K562 (cell line): ENCODE measurements around the gene CREB3L1. TPM values are rescaled to one million over a fixed set of nuclear protein-coding genes. Genes with fewer than 3 reads are reported as not detected.

Experiments
- BRCA1 ChIP-seq, 2 experiments: fragments of 450-650 bp in 1 of 2; sonication (generic) in 1 of 2; formaldehyde crosslinking in 1 of 2; IDR thresholded peaks; 2 replicates each; pipeline versions ENCODE4 v1.5.0 to v1.6.1; 2017 to 2020; ENCODE audit warnings: mild to moderate bottlenecking in 1 of 2, missing genetic modification reagents in 1 of 2
- CBFA2T2 ChIP-seq: fragments of 450-650 bp; conservative IDR thresholded peaks from 2 replicates; pipeline ENCODE4 v1.6.1; 2017; ENCODE audit warnings: mild to moderate bottlenecking
- CBFA2T3 ChIP-seq: fragments of 450-650 bp; IDR thresholded peaks from 2 replicates; pipeline ENCODE4 v1.6.1; 2017
- CEBPB ChIP-seq: fragments of 450-650 bp; IDR thresholded peaks from 2 replicates; pipeline ENCODE4 v1.6.1; 2016; ENCODE audit warnings: missing genetic modification characterization, missing compliant biosample characterization
- CREB3L1 ChIP-seq: fragments of 450-650 bp; IDR thresholded peaks from 2 replicates; pipeline ENCODE4 v1.6.1; 2014; ENCODE audit warnings: low read depth, mild to moderate bottlenecking, moderate library complexity, borderline replicate concordance
- GABPA ChIP-seq: fragments of 200-800 bp; sonication (Bioruptor generic); conservative IDR thresholded peaks from 2 replicates; pipeline ENCODE4 v1.6.1; 2016; ENCODE audit warnings: low read depth, missing genetic modification characterization, missing compliant biosample characterization
- KAT7 ChIP-seq: sonication (generic); formaldehyde crosslinking; IDR thresholded peaks from 2 replicates; pipeline ENCODE4 v1.8.0; 2022; ENCODE audit warnings: missing genetic modification reagents, mild to moderate bottlenecking, borderline replicate concordance
- MEF2A ChIP-seq: IDR thresholded peaks from 2 replicates; pipeline ENCODE4 v1.6.1; 2011; ENCODE audit warnings: low read depth, mild to moderate bottlenecking, low read length, moderate library complexity; ENCODE audit not compliant: control insufficient read depth
- MLLT1 ChIP-seq, 2 experiments: fragments of 450-650 bp; IDR thresholded peaks; 2 replicates each; pipeline ENCODE4 v1.6.1; 2016
- RUNX1 ChIP-seq: sonication (generic); IDR thresholded peaks from 2 replicates; pipeline ENCODE4 v1.6.1; 2016; ENCODE audit warnings: antibody characterized with exemption, low read depth
- SLC30A9 ChIP-seq: fragments of 250-450 bp; sonication (Bioruptor Pico); IDR thresholded peaks from 2 replicates; pipeline ENCODE4 v1.8.0; 2022; ENCODE audit warnings: mild to moderate bottlenecking, moderate library complexity
- SMAD4 ChIP-seq: fragments of 250-450 bp; sonication (Bioruptor Pico); conservative IDR thresholded peaks from 2 replicates; pipeline ENCODE4 v1.8.0; 2021; ENCODE audit warnings: inconsistent platforms, mild to moderate bottlenecking, moderate library complexity
- TAF1 ChIP-seq: IDR thresholded peaks from 2 replicates; pipeline ENCODE4 v1.6.1; 2011; ENCODE audit warnings: mild to moderate bottlenecking, low read length, moderate library complexity; ENCODE audit not compliant: insufficient read depth, control insufficient read depth, severe bottlenecking; ENCODE audit errors: extremely low read depth
- TAL1 ChIP-seq: fragments of 450-650 bp; IDR thresholded peaks from 2 replicates; pipeline ENCODE4 v1.6.1; 2016; ENCODE audit warnings: mild to moderate bottlenecking
- TBL1XR1 ChIP-seq, 2 experiments: IDR thresholded peaks; 2 replicates each; pipeline ENCODE4 v1.6.1; 2012; ENCODE audit warnings: improper control_type of control experiment in 2 of 2, low read length in 2 of 2, mild to moderate bottlenecking in 1 of 2
- THRA ChIP-seq: fragments of 450-650 bp; IDR thresholded peaks from 2 replicates; pipeline ENCODE4 v1.6.1; 2017; ENCODE audit warnings: mild to moderate bottlenecking, moderate library complexity
- ZBED1 ChIP-seq: IDR thresholded peaks from 2 replicates; pipeline ENCODE4 v1.6.1; 2014
- ZBTB5 ChIP-seq: fragments of 450-650 bp; IDR thresholded peaks from 2 replicates; pipeline ENCODE4 v1.6.1; 2017; ENCODE audit warnings: antibody characterized with exemption
- ZC3H4 ChIP-seq: sonication (generic); formaldehyde crosslinking; IDR thresholded peaks from 2 replicates; pipeline ENCODE4 v1.9.0; 2021; ENCODE audit warnings: missing genetic modification reagents, borderline replicate concordance
- ZNF121 ChIP-seq: sonication (generic); formaldehyde crosslinking; conservative IDR thresholded peaks from 2 replicates; pipeline ENCODE4 v1.8.0; 2022; ENCODE audit warnings: missing genetic modification reagents
- ZNF197 ChIP-seq: fragments of 200-800 bp; sonication (Bioruptor generic); IDR thresholded peaks from 2 replicates; pipeline ENCODE4 v1.6.1; 2016; ENCODE audit warnings: low read depth, missing genetic modification characterization, missing compliant biosample characterization
- ZNF282 ChIP-seq: sonication (generic); formaldehyde crosslinking; IDR thresholded peaks from 2 replicates; pipeline ENCODE4 v1.8.1; 2023; ENCODE audit warnings: missing genetic modification reagents
- ZNF444 ChIP-seq: fragments of 250-450 bp; sonication (Bioruptor Pico); IDR thresholded peaks from 2 replicates; pipeline ENCODE4 v1.4.0; 2020; ENCODE audit warnings: mild to moderate bottlenecking, moderate library complexity
- polyA plus RNA-seq, 8 experiments: library from polyadenylated mRNA; depleted of rRNA in 4 of 8; stranded (reverse) in 5 of 8; unstranded in 3 of 8; fragments of >200 nt; fragmentation: Nextera tagmentation in 2 of 8; fragmentation: Illumina TruSeq in 1 of 8; extraction: Ambion mirVana in 2 of 8; extraction: Trizol in 1 of 8; gene quantifications; 2 replicates each; pipeline versions ENCODE4 v1.2.1 to v1.2.3, GENCODE V29; 2011 to 2014; ENCODE audit warnings: inconsistent platforms in 1 of 8, missing spikeins in 1 of 8
- total RNA-seq, 7 experiments: library from RNA; depleted of rRNA in 6 of 7; stranded (reverse); fragments of >200 nt in 6 of 7; fragmentation: Illumina TruSeq in 2 of 7; extraction: Trizol in 2 of 7; gene quantifications; 2 replicates each; pipeline versions ENCODE4 v1.2.1 to v1.2.3, GENCODE V29; 2011 to 2021; ENCODE audit warnings: low replicate concordance in 1 of 7

The CREB3L1 gene
- total and polyA plus RNA-seq, 9 of the 15 experiments (the other 6 are each of a cell fraction or from before 2014, with no cell fraction given): 1.2 to 27.6 (median 3.7) TPM

GRCh38 chr11:46352063-46352841, 74.8 kb downstream of the CREB3L1 start (continued):
- TF ChIP-seq MEF2A (no peak), RUNX1 (no peak), ZBTB5 (no peak), ZBED1 (no peak), TBL1XR1 (IDR thresholded peaks at IDR 0.05; ENCODE audit: low read length in 2 of 2) (no peak), THRA (no peak), ZNF121 (CRISPR knock-in tag) (no peak), CREB3L1 (no peak), SMAD4 (CRISPR knock-in tag) (no peak), ZNF444 (no peak), BRCA1 (IDR thresholded peaks at IDR 0.05) (no peak), BRCA1 (CRISPR knock-in tag; IDR thresholded peaks at IDR 0.05) (no peak), CBFA2T2 (no peak), TAF1 (no peak), ZNF282 (no peak), SLC30A9 (CRISPR knock-in tag) (no peak), MLLT1 (IDR thresholded peaks at IDR 0.05) (no peak), CBFA2T3 (no peak), ZC3H4 (CRISPR knock-in tag) (no peak), GABPA (tag) (peak; percentile 79), CEBPB (tag) (no peak), KAT7 (0 out of 2 replicates have a peak, but pooled peaks have one; percentile 80), TAL1 (no peak), ZNF197 (no peak)
